ENCODE data around the gene STX10. TPM values are rescaled to one million over a fixed set of nuclear protein-coding genes. Genes with fewer than 3 reads are reported as not detected.

Gene STX10
- total and polyA plus RNA-seq, 2 donors (not counting 3 experiments of a cell fraction or from before 2014, with no cell fraction given), result 63.1 to 91.6 TPM

- Histone ChIP-seq H4K20me1 (replicated peaks; ENCODE audit: control insufficient read depth, extremely low read depth, insufficient read depth, low read length) (no peaks in the 10 kb centered on the region), H3K4me3 (replicated peaks in 1 of 3; ENCODE audit: insufficient read depth in 1 of 3, low read depth in 1 of 3, low read length in 3 of 3) (peak overlapping the region; percentile 62 to 97 (median 67)), H3K9me1 (replicated peaks; ENCODE audit: control insufficient read depth, extremely low read depth, insufficient read depth, low read length) (no peaks in the 10 kb centered on the region), H3K27ac (ENCODE audit: insufficient read depth, low read depth, low read length) (peak overlapping the region; percentile 96), H3K4me2 (ENCODE audit: insufficient read depth, low read length) (peak overlapping the region; percentile 87), H3K79me2 (ENCODE audit: control insufficient read depth, insufficient read depth, low read length) (peaks cover 42% of the 10 kb centered on the region), H3K36me3 (ENCODE audit: control insufficient read depth in 2 of 2, extremely low read depth in 1 of 2, insufficient read depth in 2 of 2, low read length in 2 of 2) (no peaks in the 10 kb centered on the region), H2AFZ (ENCODE audit: low read depth, low read length) (no peak overlapping the region), H3K4me1 (ENCODE audit: control insufficient read depth, extremely low read depth, insufficient read depth, low read length) (peaks cover 27% of the 10 kb centered on the region), H3K27me3 (ENCODE audit: control insufficient read depth in 2 of 2, insufficient read depth in 2 of 2, low read length in 2 of 2) (no peaks in the 10 kb centered on the region), H3K9ac (replicated peaks; ENCODE audit: extremely low read depth, insufficient read depth, low read length) (peak overlapping the region; percentile 97), H3K9me3 (replicated peaks; ENCODE audit: control insufficient read depth, insufficient read depth, low read length) (no peaks in the 10 kb centered on the region)
- no peak for DNase-seq (ENCODE audit: low read depth, low spot score)
- BruUV-seq (replicated peaks), result TSS peak; percentile 19
- ChIA-PET CTCF (interaction anchor here (0.6 to 2.4 kb wide), 6 partner anchors 10 to 109 kb away, joined by 3 to 17 read pairs (median 8); no protein-coding TSS in a partner anchor), POLR2A (interaction anchor here (0.6 to 2.2 kb wide), 8 partner anchors 10 to 601 kb away, joined by 3 to 25 read pairs (median 6); partner anchors contain the start of gene NACC1)
- peak in 1 of 2 donors; percentile 3 for TF ChIP-seq CTCF (IDR thresholded peaks at IDR 0.05; ENCODE audit: extremely low read depth in 1 of 2, insufficient read depth in 1 of 2, low read depth in 1 of 2, low read length in 2 of 2)
- no peak for TF ChIP-seq POLR2AphosphoS5 (IDR thresholded peaks at IDR 0.05; ENCODE audit: insufficient read depth, low read depth, low read length)
- FAIRE-seq, result no peak
- dilution Hi-C loops (cut with MboI; ENCODE audit: extremely low pct_ligation_motif_present, low sequenced_read_pairs), result no loop called here
- intact Hi-C loops (cut with micrococcal nuclease), result loop anchor here (2.0 to 5.0 kb wide), 3 partner anchors 41 to 579 kb away; no protein-coding TSS in a partner anchor
Observed at GRCh38 chr19:13153569-13154240, 3.5 kb upstream of the STX10 start.

Data from endothelial cell of umbilical vein (primary cell).